PC-9 (cell line): ENCODE measurements around the gene TNMD. TPM values are rescaled to one million over a fixed set of nuclear protein-coding genes. Genes with fewer than 3 reads are reported as not detected.
"Not testable (repeated sequence)": the region's sequence is repeated elsewhere in the genome, so short reads cannot be mapped to it uniquely, and the experiment has no call there.

Source experiments
- Bru-seq: library from RNA; stranded (reverse); fragments of 400-500 nt; gene quantifications from one replicate; lab custom pipeline; 2021; lab: Mats Ljungman, UMichigan
- BruChase-seq, 2 experiments: library from RNA; stranded (reverse); fragments of 400-500 nt; gene quantifications; one replicate each; lab custom pipeline; 2021; lab: Mats Ljungman, UMichigan
- BruUV-seq: library from RNA; stranded (reverse); fragments of 400-500 nt; replicated peaks from 2 replicates; lab custom pipeline; 2021; lab: Mats Ljungman, UMichigan
- CTCF ChIA-PET: fragments of 300-600 bp; sonication (Branson Sonifier 250); formaldehyde crosslinking; loops from one replicate; lab custom pipeline; 2022; ENCODE audit warnings: antibody characterized with exemption; lab: Charles Lee
- POLR2A ChIA-PET: fragments of 300-600 bp; sonication (Branson Sonifier 250); formaldehyde crosslinking; loops from one replicate; lab custom pipeline; 2022; ENCODE audit warnings: antibody characterized with exemption; ENCODE audit not compliant: unreplicated experiment; lab: Charles Lee
- DNase-seq, 2 experiments: peaks; one replicate each; pipeline versions ENCODE4 v3.0.0 to v3.0.0-alpha.2; 2015 to 2022; ENCODE audit warnings: mixed read lengths in 1 of 2
- H2AFZ ChIP-seq: fragments of 200-600 bp; sonication (generic); 2 replicates; pipeline ENCODE4 v1.8.1; 2017; ENCODE audit warnings: antibody characterized with exemption
- H3F3A ChIP-seq: fragments of 200-600 bp; sonication (generic); 2 replicates; pipeline ENCODE4 v1.8.1; 2017; ENCODE audit warnings: antibody characterized with exemption, mild to moderate bottlenecking, low read depth; ENCODE audit not compliant: insufficient read depth
- H3K27ac ChIP-seq: fragments of 200-600 bp; sonication (generic); 2 replicates; pipeline ENCODE4 v1.6.1; 2016; ENCODE audit warnings: mixed run types
- H3K27me3 ChIP-seq: fragments of 200-600 bp; sonication (generic); 2 replicates; pipeline ENCODE4 v1.6.1; 2016; ENCODE audit warnings: low read depth, mixed run types; ENCODE audit not compliant: insufficient read depth
- H3K36me3 ChIP-seq: fragments of 200-600 bp; sonication (generic); 2 replicates; pipeline ENCODE4 v1.6.1; 2016; ENCODE audit warnings: low read depth, mixed run types
- H3K4me1 ChIP-seq: fragments of 200-600 bp; sonication (generic); replicated peaks from 2 replicates; pipeline ENCODE4 v1.6.1; 2016; ENCODE audit warnings: mixed run types; ENCODE audit not compliant: insufficient read depth
- H3K4me2 ChIP-seq: fragments of 200-600 bp; sonication (generic); 2 replicates; pipeline ENCODE4 v1.6.1; 2017; ENCODE audit warnings: mixed run types
- H3K4me3 ChIP-seq: fragments of 200-600 bp; sonication (generic); 2 replicates; pipeline ENCODE4 v1.6.1; 2016; ENCODE audit warnings: mixed run types
- H3K79me2 ChIP-seq: fragments of 200-600 bp; sonication (generic); 2 replicates; pipeline ENCODE4 v1.6.1; 2017; ENCODE audit warnings: low read depth, mixed run types
- H3K9me2 ChIP-seq: fragments of 200-600 bp; sonication (generic); 2 replicates; pipeline ENCODE4 v1.8.1; 2017; ENCODE audit warnings: mild to moderate bottlenecking; ENCODE audit not compliant: insufficient read depth
- H3K9me3 ChIP-seq: fragments of 200-600 bp; sonication (generic); 2 replicates; pipeline ENCODE4 v1.8.1; 2016; ENCODE audit warnings: low read depth; ENCODE audit not compliant: insufficient read depth
- H4K20me1 ChIP-seq: fragments of 200-600 bp; sonication (generic); 2 replicates; pipeline ENCODE4 v1.8.1; 2017; ENCODE audit not compliant: insufficient read depth
- EZH2 ChIP-seq: fragments of 200-600 bp; sonication (generic); IDR thresholded peaks from 2 replicates; pipeline ENCODE4 v1.8.0; 2017; ENCODE audit warnings: antibody characterized with exemption, low read depth
- intact Hi-C: fragments of 100-400 bp; cut with micrococcal nuclease; formaldehyde crosslinking; loops from one replicate; pipeline ENCODE4 v1.10.0; 2022; ENCODE audit not compliant: unreplicated experiment
- long read RNA-seq: library from polyadenylated mRNA; stranded (forward); transcript quantifications from one replicate; pipeline ENCODE4 v2.0.0, GENCODE V29; 2022
- total RNA-seq: library from RNA; stranded (reverse); gene quantifications from 2 replicates; pipeline ENCODE4 v1.2.3, GENCODE V29; 2021
- TF ChIP-seq, protein P1 (sequence below): fragments of 200-600 bp; sonication (generic); conservative IDR thresholded peaks from 2 replicates; pipeline ENCODE4 v1.6.1; 2017; ENCODE audit warnings: mixed run types, antibody characterized with exemption, mild to moderate bottlenecking, moderate library complexity

TNMD gene
- total RNA-seq: not detected in 2 replicates
- not detected for Bru-seq, nascent RNA
- not detected for BruChase-seq, experiment 1, labeled RNA remaining after a 2-hour chase
- BruChase-seq, experiment 2, labeled RNA remaining after a 6-hour chase: not detected
- long read RNA-seq: 0 reads

DNA sequence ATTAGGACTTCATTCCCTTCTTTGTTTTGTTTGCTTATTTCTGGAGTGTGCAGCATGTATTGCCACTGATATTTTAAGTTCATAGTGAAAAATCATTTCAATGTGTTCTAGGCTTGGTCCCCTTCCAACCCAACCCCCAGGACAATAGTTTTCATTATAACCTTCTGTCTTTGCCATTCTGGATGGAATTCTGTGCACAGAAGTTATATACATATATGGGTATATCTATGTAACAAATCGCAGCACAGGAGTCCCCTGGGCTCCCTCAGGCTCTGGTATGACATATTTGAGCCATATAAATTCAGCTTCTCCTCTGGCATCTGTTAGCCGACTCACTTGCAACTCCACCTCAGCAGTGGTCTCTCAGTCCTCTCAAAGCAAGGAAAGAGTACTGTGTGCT is at the start of gene TNMD:
Gene TNMD (plus strand): TSS at position 326 of the 400 bp plus-strand sequence. CDS start 83 bp downstream, outside the sequence.
- POLR2A ChIA-PET: no interaction called here
- no peaks in the 10 kb centered on the region for H3K9me3 ChIP-seq
- no peaks in the 10 kb centered on the region for H3K36me3 ChIP-seq
- H4K20me1 ChIP-seq: no peaks in the 10 kb centered on the region
- no peak within 1 kb of the TSS for H3K4me2 ChIP-seq
- TF ChIP-seq, protein P1, sequence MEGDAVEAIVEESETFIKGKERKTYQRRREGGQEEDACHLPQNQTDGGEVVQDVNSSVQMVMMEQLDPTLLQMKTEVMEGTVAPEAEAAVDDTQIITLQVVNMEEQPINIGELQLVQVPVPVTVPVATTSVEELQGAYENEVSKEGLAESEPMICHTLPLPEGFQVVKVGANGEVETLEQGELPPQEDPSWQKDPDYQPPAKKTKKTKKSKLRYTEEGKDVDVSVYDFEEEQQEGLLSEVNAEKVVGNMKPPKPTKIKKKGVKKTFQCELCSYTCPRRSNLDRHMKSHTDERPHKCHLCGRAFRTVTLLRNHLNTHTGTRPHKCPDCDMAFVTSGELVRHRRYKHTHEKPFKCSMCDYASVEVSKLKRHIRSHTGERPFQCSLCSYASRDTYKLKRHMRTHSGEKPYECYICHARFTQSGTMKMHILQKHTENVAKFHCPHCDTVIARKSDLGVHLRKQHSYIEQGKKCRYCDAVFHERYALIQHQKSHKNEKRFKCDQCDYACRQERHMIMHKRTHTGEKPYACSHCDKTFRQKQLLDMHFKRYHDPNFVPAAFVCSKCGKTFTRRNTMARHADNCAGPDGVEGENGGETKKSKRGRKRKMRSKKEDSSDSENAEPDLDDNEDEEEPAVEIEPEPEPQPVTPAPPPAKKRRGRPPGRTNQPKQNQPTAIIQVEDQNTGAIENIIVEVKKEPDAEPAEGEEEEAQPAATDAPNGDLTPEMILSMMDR: no peak
- TF ChIP-seq EZH2: no peak
- no peak within 1 kb of the TSS for H3K4me3 ChIP-seq
- no peak within 1 kb of the TSS for H2AFZ ChIP-seq
- no peaks in the 10 kb centered on the region; the same call in 1 of the 2 replicates for H3K27me3 ChIP-seq
- DNase-seq: no peak
- intact Hi-C loops: no loop called here
- CTCF ChIA-PET: no interaction called here
- no peaks in the 10 kb centered on the region for H3K9me2 ChIP-seq
- no peaks in the 10 kb centered on the region for H3K4me1 ChIP-seq
- no TSS peak for BruUV-seq
- H3K27ac ChIP-seq: no peak within 1 kb of the TSS
- no peaks in the 10 kb centered on the region for H3F3A ChIP-seq
- H3K79me2 ChIP-seq: no peaks in the 10 kb centered on the region

DNA sequence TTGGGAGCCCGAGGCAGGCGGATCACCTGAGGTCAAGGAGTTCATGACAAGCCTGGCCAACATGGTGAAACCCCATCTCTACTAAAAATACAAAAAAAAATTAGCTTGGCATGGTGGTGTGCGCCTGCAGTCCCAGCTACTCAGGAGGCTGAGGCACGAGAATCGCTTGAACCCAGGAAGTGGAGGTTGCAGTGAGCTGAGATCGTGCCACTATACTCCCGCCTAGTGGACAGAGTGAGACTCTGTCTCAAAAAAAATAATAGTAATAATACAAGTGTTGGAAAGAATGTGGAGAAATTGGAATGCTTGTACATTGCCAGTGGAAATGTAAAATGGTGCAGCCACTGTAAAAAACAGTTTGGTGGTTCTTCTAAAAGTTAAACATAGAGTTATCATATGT is 19.2 kb upstream of the TNMD start:
- H3K9me3 ChIP-seq, H3K4me2 ChIP-seq, intact Hi-C loops, H4K20me1 ChIP-seq, H3K27me3 ChIP-seq, H3K4me3 ChIP-seq, POLR2A ChIA-PET, DNase-seq, H3K9me2 ChIP-seq, H3K79me2 ChIP-seq, BruUV-seq, CTCF ChIA-PET, H3K36me3 ChIP-seq, H3K27ac ChIP-seq, H3F3A ChIP-seq, H2AFZ ChIP-seq, H3K4me1 ChIP-seq: not testable (repeated sequence)

DNA sequence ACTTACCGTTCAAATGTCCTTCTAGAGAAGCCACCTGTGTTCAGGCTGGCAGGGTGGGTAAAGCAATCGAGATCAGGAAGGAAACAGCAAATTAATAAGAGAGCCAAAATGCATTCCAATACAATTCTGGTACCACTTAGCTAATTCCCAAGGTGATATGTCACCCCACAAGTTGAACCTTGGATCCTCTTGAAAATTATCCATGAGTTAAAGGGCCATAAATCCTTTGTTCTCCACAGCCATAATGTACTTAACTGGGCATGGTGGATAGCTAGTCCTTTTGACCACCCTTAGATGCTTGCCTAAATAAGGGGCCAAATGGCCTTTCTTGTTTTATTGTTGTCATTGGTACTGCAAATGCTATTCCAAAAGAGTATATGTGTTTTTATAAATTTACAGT is 2.0 kb downstream of the TNMD start:
- H4K20me1 ChIP-seq: no peaks in the 10 kb centered on the region
- H3K27ac ChIP-seq: no peak overlapping the region
- no peaks in the 10 kb centered on the region for H3K9me3 ChIP-seq
- H3K4me1 ChIP-seq: no peaks in the 10 kb centered on the region
- H3K79me2 ChIP-seq: no peaks in the 10 kb centered on the region
- ChIA-PET CTCF (no interaction called here), POLR2A (no interaction called here)
- no peak overlapping the region for H3K4me3 ChIP-seq
- H3F3A ChIP-seq: no peaks in the 10 kb centered on the region
- no peaks in the 10 kb centered on the region; the same call in 1 of the 2 replicates for H3K27me3 ChIP-seq
- TF ChIP-seq, protein P1: no peak
- TF ChIP-seq EZH2: no peak
- H3K9me2 ChIP-seq: no peaks in the 10 kb centered on the region
- DNase-seq: no peak
- no peak overlapping the region for H2AFZ ChIP-seq
- intact Hi-C loops: no loop called here
- BruUV-seq: no TSS peak
- no peaks in the 10 kb centered on the region for H3K36me3 ChIP-seq
- H3K4me2 ChIP-seq: no peak overlapping the region

DNA sequence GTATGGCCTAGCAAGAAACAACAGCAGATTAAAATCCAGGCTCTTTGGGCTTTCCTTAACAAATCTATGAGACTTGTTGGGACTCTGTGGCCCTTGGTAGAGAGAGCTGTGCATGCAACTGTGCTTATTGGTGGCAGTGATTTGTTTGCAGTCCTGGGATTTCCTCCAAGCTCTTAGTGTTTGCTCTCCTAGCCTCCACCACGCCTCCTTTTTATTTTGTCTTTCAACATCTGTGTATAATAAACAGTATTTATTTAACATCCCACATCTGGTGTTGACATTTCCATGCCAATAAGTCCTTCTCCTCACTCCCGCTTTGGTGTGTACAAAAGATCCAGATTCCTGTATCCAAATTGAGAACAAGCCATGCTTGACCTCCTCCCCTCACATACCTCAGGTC is 3.1 kb downstream of the TNMD start:
- no peak overlapping the region for H3K4me2 ChIP-seq
- ChIA-PET POLR2A (no interaction called here), CTCF (no interaction called here)
- no peak overlapping the region for H2AFZ ChIP-seq
- H3K9me2 ChIP-seq: no peaks in the 10 kb centered on the region
- no peaks in the 10 kb centered on the region for H3K79me2 ChIP-seq
- intact Hi-C loops: no loop called here
- H4K20me1 ChIP-seq: no peaks in the 10 kb centered on the region
- TF ChIP-seq, protein P1: no peak
- TF ChIP-seq EZH2: no peak
- no peaks in the 10 kb centered on the region for H3K4me1 ChIP-seq
- no peaks in the 10 kb centered on the region for H3K36me3 ChIP-seq
- no peaks in the 10 kb centered on the region for H3K9me3 ChIP-seq
- H3K27ac ChIP-seq: no peak overlapping the region
- no TSS peak for BruUV-seq
- no peaks in the 10 kb centered on the region; the same call in 1 of the 2 replicates for H3K27me3 ChIP-seq
- no peak for DNase-seq
- no peaks in the 10 kb centered on the region for H3F3A ChIP-seq
- no peak overlapping the region for H3K4me3 ChIP-seq
